IMR-90 (cell line): Measurements from ENCODE around the gene DYTN. TPM values are rescaled to one million over a fixed set of nuclear protein-coding genes. Genes with fewer than 3 reads are reported as not detected.

ENCODE experiments used
- ATAC-seq: fragments of 200-7000 bp; cut with Tn5 transposase; 2 replicates; pipeline ENCODE4 v1.9.1; 2020; ENCODE audit warnings: low read depth, mild to moderate bottlenecking, moderate library complexity
- BruUV-seq: library from RNA; stranded (reverse); fragments of 400-500 nt; replicated peaks from 2 replicates; lab custom pipeline; 2021; lab: Mats Ljungman, UMichigan
- CTCF ChIA-PET: fragments of 300-600 bp; formaldehyde crosslinking; extraction: SDS; loops from one replicate; lab custom pipeline; 2021; ENCODE audit warnings: antibody characterized with exemption; lab: Yijun Ruan, JAX
- POLR2A ChIA-PET: fragments of 300-600 bp; sonication (Branson Sonifier 250); formaldehyde crosslinking; loops from one replicate; lab custom pipeline; 2022; ENCODE audit warnings: antibody characterized with exemption; ENCODE audit not compliant: unreplicated experiment; lab: Charles Lee
- DNase-seq: peaks from one replicate; pipeline ENCODE4 v3.0.0; 2013
- H2AFZ ChIP-seq: replicated peaks from 2 replicates; pipeline ENCODE3; 2013; ENCODE audit warnings: low read length, mild to moderate bottlenecking; ENCODE audit not compliant: poor library complexity
- H2AK5ac ChIP-seq: 2 replicates; pipeline ENCODE4 v1.6.1; 2013; ENCODE audit warnings: low read depth, low read length, inconsistent platforms
- H2AK9ac ChIP-seq: replicated peaks from 2 replicates; pipeline ENCODE3; 2013; ENCODE audit warnings: mild to moderate bottlenecking, low read depth, low read length, moderate library complexity; ENCODE audit not compliant: poor library complexity
- H2BK120ac ChIP-seq: 2 replicates; pipeline ENCODE4 v1.6.1; 2013; ENCODE audit warnings: low read depth, low read length, inconsistent platforms
- H2BK15ac ChIP-seq: 3 replicates; pipeline ENCODE4 v1.6.1; 2013; ENCODE audit warnings: low read depth, low read length, inconsistent platforms
- H2BK20ac ChIP-seq: 2 replicates; pipeline ENCODE4 v1.6.1; 2013; ENCODE audit warnings: low read depth, mild to moderate bottlenecking, inconsistent platforms, low read length, moderate library complexity
- H2BK5ac ChIP-seq: 2 replicates; pipeline ENCODE4 v1.6.1; 2013; ENCODE audit warnings: mild to moderate bottlenecking, low read depth, low read length, inconsistent platforms; ENCODE audit not compliant: poor library complexity, severe bottlenecking
- H3K14ac ChIP-seq: replicated peaks from 2 replicates; pipeline ENCODE4 v1.6.1; 2013; ENCODE audit warnings: low read depth, low read length, inconsistent platforms
- H3K18ac ChIP-seq: 2 replicates; pipeline ENCODE4 v1.6.1; 2013; ENCODE audit warnings: low read depth, low read length, control low read depth
- H3K23ac ChIP-seq: 2 replicates; pipeline ENCODE4 v1.6.1; 2013; ENCODE audit warnings: low read depth, low read length, inconsistent platforms
- H3K27ac ChIP-seq: 2 replicates; pipeline ENCODE4 v1.5.1; 2013; ENCODE audit warnings: mild to moderate bottlenecking, control low read depth, low read length; ENCODE audit not compliant: insufficient read depth
- H3K27me3 ChIP-seq: 2 replicates; pipeline ENCODE4 v1.6.1; 2013; ENCODE audit warnings: low read length; ENCODE audit not compliant: control insufficient read depth, insufficient read depth
- H3K36me3 ChIP-seq: 2 replicates; pipeline ENCODE4 v1.6.1; 2013; ENCODE audit warnings: low read length, mixed read lengths; ENCODE audit not compliant: control insufficient read depth, insufficient read depth
- H3K4ac ChIP-seq: 2 replicates; pipeline ENCODE4 v1.6.1; 2013; ENCODE audit warnings: low read depth, low read length, inconsistent platforms
- H3K4me1 ChIP-seq: 2 replicates; pipeline ENCODE4 v1.6.1; 2013; ENCODE audit warnings: low read length, mixed read lengths; ENCODE audit not compliant: control insufficient read depth, insufficient read depth
- H3K4me2 ChIP-seq: 2 replicates; pipeline ENCODE4 v1.6.1; 2013; ENCODE audit warnings: low read depth, mild to moderate bottlenecking, control low read depth, low read length, moderate library complexity
- H3K4me3 ChIP-seq: 2 replicates; pipeline ENCODE4 v1.5.1; 2013; ENCODE audit warnings: low read depth, mild to moderate bottlenecking, control low read depth, low read length, moderate library complexity; ENCODE audit not compliant: insufficient read depth
- H3K56ac ChIP-seq: 2 replicates; pipeline ENCODE4 v1.6.1; 2013; ENCODE audit warnings: low read length, inconsistent platforms; ENCODE audit not compliant: insufficient read depth; ENCODE audit errors: extremely low read depth
- H3K79me1 ChIP-seq, 2 experiments: 2 replicates each; pipeline ENCODE4 v1.6.1; 2013; ENCODE audit warnings: low read length in 2 of 2, inconsistent platforms in 1 of 2, low read depth in 1 of 2
- H3K9ac ChIP-seq: 2 replicates; pipeline ENCODE4 v1.6.1; 2013; ENCODE audit warnings: low read depth, low read length, control low read depth
- H3K9me1 ChIP-seq: 2 replicates; pipeline ENCODE4 v1.6.1; 2013; ENCODE audit warnings: low read length, inconsistent platforms; ENCODE audit not compliant: insufficient read depth
- H3K9me3 ChIP-seq: 2 replicates; pipeline ENCODE4 v1.6.1; 2013; ENCODE audit warnings: low read length; ENCODE audit not compliant: control insufficient read depth, insufficient read depth
- H4K20me1 ChIP-seq: 2 replicates; pipeline ENCODE4 v1.6.1; 2013; ENCODE audit warnings: low read length, inconsistent platforms; ENCODE audit not compliant: insufficient read depth
- H4K5ac ChIP-seq: 2 replicates; pipeline ENCODE4 v1.6.1; 2013; ENCODE audit warnings: mild to moderate bottlenecking, low read depth, low read length, control low read depth
- H4K8ac ChIP-seq, 2 experiments: 2 replicates each; pipeline ENCODE4 v1.6.1; 2013; ENCODE audit warnings: low read depth in 2 of 2, low read length in 2 of 2, control low read depth in 1 of 2, inconsistent platforms in 1 of 2
- H4K91ac ChIP-seq: 2 replicates; pipeline ENCODE4 v1.6.1; 2013; ENCODE audit warnings: low read depth, low read length, inconsistent platforms; ENCODE audit not compliant: insufficient read depth
- MXI1 ChIP-seq: IDR thresholded peaks from 2 replicates; pipeline ENCODE4 v1.6.1; 2012; ENCODE audit warnings: low read depth, mild to moderate bottlenecking, low read length, moderate library complexity, borderline replicate concordance
- POLR2A ChIP-seq: IDR thresholded peaks from 2 replicates; pipeline ENCODE4 v1.6.1; 2012; ENCODE audit warnings: mild to moderate bottlenecking, low read depth, low read length
- RCOR1 ChIP-seq: IDR thresholded peaks from 2 replicates; pipeline ENCODE4 v1.6.1; 2012; ENCODE audit warnings: mild to moderate bottlenecking, low read length, improper control_type of control experiment; ENCODE audit not compliant: insufficient replicate concordance
- RFX5 ChIP-seq: IDR thresholded peaks from 2 replicates; pipeline ENCODE4 v1.8.0; 2012; ENCODE audit warnings: low read depth, mild to moderate bottlenecking, low read length, moderate library complexity
- WGBS, 2 experiments: methylation state at CpG; one replicate each; pipeline versions ENCODE4 v1.1.5 to v1.1.7; 2013; ENCODE audit warnings: missing lambda C conversion rate in 2 of 2; ENCODE audit not compliant: insufficient read length in 1 of 2; ENCODE audit errors: extremely low coverage in 2 of 2; 5-methylcytosine and 5-hydroxymethylcytosine counted together
- dilution Hi-C: fragments of 300-500 bp; cut with HindIII; formaldehyde crosslinking; loops from one replicate; pipeline ENCODE4 v1.14.3; 2018; ENCODE audit warnings: low sequenced_read_pairs; ENCODE audit not compliant: unreplicated experiment
- in situ Hi-C: fragments of 300-500 bp; cut with MboI; formaldehyde crosslinking; loops from 3 replicates; pipeline ENCODE4 v1.14.3; 2019; ENCODE audit warnings: low sequenced_read_pairs, inconsistent platforms, mixed read lengths
- intact Hi-C: fragments of 100-400 bp; cut with micrococcal nuclease; formaldehyde crosslinking; loops from 2 replicates; pipeline ENCODE4 v1.10.0; 2022
- polyA plus RNA-seq, 3 experiments: library from polyadenylated mRNA; depleted of rRNA; stranded (reverse); fragments of >200 nt; gene quantifications; 2 replicates each; pipeline ENCODE4 v1.2.3, GENCODE V29; 2012; ENCODE audit warnings: low replicate concordance in 1 of 3
- total RNA-seq: library from RNA; depleted of rRNA; stranded (reverse); fragments of >200 nt; gene quantifications from 2 replicates; pipeline ENCODE4 v1.2.3, GENCODE V29; 2012

Gene DYTN
- total and polyA plus RNA-seq, 2 of the 4 experiments (the other 2 are of a cell fraction), result not detected

- TF ChIP-seq RFX5, result no peak
Measured at GRCh38 chr2:206766057-206766930, 48.1 kb upstream of the DYTN start (continued).

- peak within 1 kb of the TSS; percentile 94 for H4K91ac ChIP-seq
- peak within 1 kb of the TSS; percentile 94 for H3K18ac ChIP-seq
- no TSS peak for BruUV-seq
- in situ Hi-C loops (no loop called here), dilution Hi-C loops (no loop called here), intact Hi-C loops (no loop called here)
- peak within 1 kb of the TSS; percentile 89 for H3K23ac ChIP-seq
- H3K36me3 ChIP-seq, result peaks cover 2% of the 10 kb centered on the region; the same call in 1 of the 2 replicates
- peak within 1 kb of the TSS; percentile 70 for H2AK9ac ChIP-seq
- peak within 1 kb of the TSS; percentile 90 for H3K4me2 ChIP-seq
- WGBS, 2 experiments, result 2% methylated on average over 13 of the region's 46 CpGs; no CpG with 5 or more reads in 1 of the 2 experiments
- H3K27me3 ChIP-seq, result no peaks in the 10 kb centered on the region
- peak within 1 kb of the TSS; percentile 87 for H2BK120ac ChIP-seq
- peak within 1 kb of the TSS; percentile 90 for H3K27ac ChIP-seq
- POLR2A ChIA-PET, result no interaction called here
- H3K4me1 ChIP-seq, result no peaks in the 10 kb centered on the region
- TF ChIP-seq POLR2A, result peak; percentile 91
- no peak for TF ChIP-seq RCOR1
- TF ChIP-seq MXI1, result peak; percentile 84; the same call in 1 of the 2 replicates
- H3K56ac ChIP-seq, result peak within 1 kb of the TSS; percentile 94
- H3K4me3 ChIP-seq, result peak within 1 kb of the TSS; percentile 75
- peak within 1 kb of the TSS; percentile 80 for H3K14ac ChIP-seq
- H4K5ac ChIP-seq, result peak within 1 kb of the TSS; percentile 93
- H4K8ac ChIP-seq, result peak within 1 kb of the TSS; percentile 51 to 97
- H2AFZ ChIP-seq, result peak within 1 kb of the TSS; percentile 92
- CTCF ChIA-PET, result interaction anchor here (0.7 to 1.5 kb wide), 2 partner anchors 15 to 984 kb away, joined by 3 read pairs; no protein-coding TSS in a partner anchor
- peaks cover 10 to 14% of the 10 kb centered on the region in 2 experiments for H3K79me1 ChIP-seq
- no peak within 1 kb of the TSS for H2AK5ac ChIP-seq
- no peaks in the 10 kb centered on the region for H3K9me3 ChIP-seq
- peak; percentile 95 for ATAC-seq
- H3K9ac ChIP-seq, result peak within 1 kb of the TSS; percentile 94
- peak within 1 kb of the TSS; percentile 93; the same call in 1 of the 3 replicates for H2BK15ac ChIP-seq
- DNase-seq, result peak; percentile 97
- peak within 1 kb of the TSS; percentile 86 for H2BK5ac ChIP-seq
- H3K4ac ChIP-seq, result peak within 1 kb of the TSS; percentile 85
- H2BK20ac ChIP-seq, result peak within 1 kb of the TSS; percentile 77
- H4K20me1 ChIP-seq, result no peaks in the 10 kb centered on the region
- H3K9me1 ChIP-seq, result no peaks in the 10 kb centered on the region
Measured at GRCh38 chr2:206765242-206766056, 47.3 kb upstream of the DYTN start, which contains the start of the genes FASTKD2 and MDH1B. TSS of gene FASTKD2 (plus strand) at chr2:206765606. CDS start at chr2:206766694, 1,088 bp downstream. TSS of gene MDH1B (minus strand) at chr2:206765328. CDS start at chr2:206765271, 57 bp downstream.
